Ascending aorta (tissue), 2 donors: ENCODE measurements around the gene GRID2. TPM values are rescaled to one million over a fixed set of nuclear protein-coding genes. Genes with fewer than 3 reads are reported as not detected.

Experiments
- DNase-seq, 2 donors: peaks; one replicate each; pipeline ENCODE4 v3.0.0-alpha.2; 2019; ENCODE audit warnings: low spot score in 2 of 2
- H3K27ac ChIP-seq, 2 donors: fragments of 200-600 bp; sonication (generic); one replicate each; pipeline ENCODE4 v1.5.1; 2016 to 2017; ENCODE audit warnings: mild to moderate bottlenecking in 1 of 2
- H3K27me3 ChIP-seq: fragments of 200-600 bp; sonication (generic); one replicate; pipeline ENCODE4 v1.5.1; 2017
- H3K36me3 ChIP-seq, 2 donors: fragments of 200-600 bp; sonication (generic); one replicate each; pipeline ENCODE4 v1.5.1; 2016
- H3K4me1 ChIP-seq, 2 donors: fragments of 200-600 bp; sonication (generic); one replicate each; pipeline ENCODE4 v1.5.1; 2016 to 2017; ENCODE audit warnings: mild to moderate bottlenecking in 1 of 2
- H3K4me3 ChIP-seq, 2 donors: fragments of 200-600 bp; sonication (generic); one replicate each; pipeline ENCODE4 v1.5.1; 2016 to 2017; ENCODE audit warnings: mild to moderate bottlenecking in 1 of 2
- H3K9me3 ChIP-seq, 2 donors: fragments of 200-600 bp; sonication (generic); one replicate each; pipeline ENCODE4 v1.5.1; 2016
- CTCF ChIP-seq, 3 experiments: fragments of 200-600 bp in 2 of 3; fragments of 450-650 bp in 1 of 3; sonication (generic) in 2 of 3; IDR thresholded peaks; one replicate each; pipeline ENCODE4 v1.5.1; 2016 to 2019; ENCODE audit warnings: antibody characterized with exemption in 3 of 3, mild to moderate bottlenecking in 1 of 3, moderate library complexity in 1 of 3
- intact Hi-C: fragments of 100-400 bp; cut with DNase I; formaldehyde crosslinking; loops from one replicate; pipeline ENCODE4 v1.15.1; 2023
- total RNA-seq: library from RNA; depleted of rRNA; stranded (reverse); fragments of >200 nt; gene quantifications from one replicate; pipeline ENCODE4 v1.1.0, GENCODE V29; 2016

The GRID2 gene
- total RNA-seq, 1 donor from 2014 or later: not detected

DNA sequence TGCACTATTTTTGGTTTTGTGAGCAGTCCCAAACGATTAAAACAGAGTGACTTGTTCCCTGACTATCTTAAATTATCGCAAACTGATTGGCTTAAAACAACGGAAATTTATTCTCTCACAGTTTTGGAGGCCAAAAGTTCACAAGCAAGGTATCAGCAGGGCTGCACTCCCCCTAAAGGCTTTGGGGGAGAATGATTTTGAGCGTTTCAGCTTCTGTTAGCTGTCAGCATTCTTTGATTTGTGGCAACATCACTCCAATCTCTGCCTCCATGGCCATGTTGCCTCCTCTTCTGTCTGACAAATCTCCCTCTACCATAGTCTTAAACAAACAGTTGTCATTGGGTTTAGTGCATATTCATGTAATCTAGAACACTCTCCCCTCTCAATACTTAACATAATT, 1065.2 kb downstream of the GRID2 start:
- TF ChIP-seq CTCF (IDR thresholded peaks at IDR 0.05): no peak
- Histone ChIP-seq H3K9me3 (no peaks in the 10 kb centered on the region), H3K4me1 (no peaks in the 10 kb centered on the region), H3K36me3 (no peaks in the 10 kb centered on the region), H3K27ac (no peak overlapping the region), H3K4me3 (no peak overlapping the region), H3K27me3 (no peaks in the 10 kb centered on the region)
- no peak for DNase-seq
- intact Hi-C loops: no loop called here

DNA sequence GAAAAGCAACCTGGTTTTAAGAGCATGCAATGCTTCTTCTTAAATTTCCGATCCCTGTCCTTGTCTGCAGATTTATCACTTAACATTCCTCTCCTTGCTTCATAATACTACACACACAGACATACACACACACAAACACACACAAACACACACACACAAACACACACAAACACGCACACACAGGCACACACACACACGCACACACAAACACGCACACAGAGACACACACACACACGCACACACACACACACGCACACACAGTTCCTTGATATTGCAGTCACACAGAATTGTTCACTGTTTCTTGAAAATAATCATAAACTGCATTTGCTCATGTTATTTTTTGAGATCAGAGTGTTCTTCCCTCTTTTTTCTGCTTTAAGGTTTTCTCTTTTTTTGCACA, 1066.5 kb downstream of the GRID2 start:
- intact Hi-C loops: no loop called here
- no peak overlapping the region for H3K27ac ChIP-seq
- no peak overlapping the region for H3K4me3 ChIP-seq
- no peaks in the 10 kb centered on the region for H3K4me1 ChIP-seq
- no peaks in the 10 kb centered on the region for H3K27me3 ChIP-seq
- no peak for TF ChIP-seq CTCF (IDR thresholded peaks at IDR 0.05)
- no peaks in the 10 kb centered on the region for H3K9me3 ChIP-seq
- no peak for DNase-seq
- H3K36me3 ChIP-seq: no peaks in the 10 kb centered on the region

GRCh38 chr4:93373893-93374860, 1070.4 kb downstream of the GRID2 start:
- no peaks in the 10 kb centered on the region for H3K27me3 ChIP-seq
- H3K27ac ChIP-seq: no peak overlapping the region
- no peaks in the 10 kb centered on the region for H3K4me1 ChIP-seq
- no peak for TF ChIP-seq CTCF (IDR thresholded peaks at IDR 0.05)
- H3K9me3 ChIP-seq: no peaks in the 10 kb centered on the region
- DNase-seq: no peak
- H3K36me3 ChIP-seq: no peaks in the 10 kb centered on the region
- intact Hi-C loops: no loop called here
- no peak overlapping the region for H3K4me3 ChIP-seq

DNA sequence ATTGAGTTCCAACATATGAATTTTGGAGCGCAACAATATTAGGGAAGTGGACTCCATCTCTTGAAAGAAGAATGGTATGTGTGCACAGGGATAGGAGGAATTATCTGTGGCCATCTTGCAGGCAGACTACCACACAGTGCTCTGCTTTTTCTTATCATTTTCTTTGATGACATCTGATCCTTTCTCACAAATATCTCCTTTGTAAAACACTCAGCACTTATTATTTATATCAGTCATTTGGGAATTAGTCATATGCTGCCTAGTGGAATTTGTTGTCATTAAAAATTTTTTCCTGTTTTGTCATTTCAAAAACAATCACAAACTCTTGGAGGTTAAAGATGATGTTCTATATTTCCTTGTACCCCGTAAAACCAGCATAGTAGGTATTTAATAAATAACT, 1080.5 kb downstream of the GRID2 start:
- Histone ChIP-seq H3K27me3 (no peaks in the 10 kb centered on the region), H3K36me3 (no peaks in the 10 kb centered on the region), H3K9me3 (no peaks in the 10 kb centered on the region), H3K27ac (no peak overlapping the region), H3K4me1 (no peaks in the 10 kb centered on the region), H3K4me3 (no peak overlapping the region)
- intact Hi-C loops: no loop called here
- no peak for DNase-seq
- no peak for TF ChIP-seq CTCF (IDR thresholded peaks at IDR 0.05)

GRCh38 chr4:93384887-93385286, 1081.1 kb downstream of the GRID2 start:
- Histone ChIP-seq H3K9me3 (no peaks in the 10 kb centered on the region), H3K36me3 (no peaks in the 10 kb centered on the region), H3K4me1 (no peaks in the 10 kb centered on the region), H3K27ac (no peak overlapping the region), H3K4me3 (no peak overlapping the region), H3K27me3 (no peaks in the 10 kb centered on the region)
- intact Hi-C loops: no loop called here
- TF ChIP-seq CTCF (IDR thresholded peaks at IDR 0.05): no peak
- no peak for DNase-seq
